Loucy (cell line): Measurements from ENCODE around the gene CCDC88A.

ENCODE experiments used
- H2AFZ ChIP-seq: fragments of 200-600 bp; sonication (generic); 2 replicates; pipeline ENCODE4 v1.6.0; 2016; ENCODE audit warnings: antibody characterized with exemption, mild to moderate bottlenecking, low read length, moderate library complexity
- H3F3A ChIP-seq: fragments of 200-600 bp; 2 replicates; pipeline ENCODE4 v1.6.0; 2016; ENCODE audit warnings: antibody characterized with exemption, low read depth, mild to moderate bottlenecking
- H3K27me3 ChIP-seq: fragments of 200-600 bp; sonication (generic); 2 replicates; pipeline ENCODE4 v1.6.1; 2014; ENCODE audit warnings: low read length, mild to moderate bottlenecking; ENCODE audit not compliant: insufficient read depth, poor library complexity, severe bottlenecking
- H3K36me3 ChIP-seq: fragments of 200-600 bp; sonication (generic); 2 replicates; pipeline ENCODE4 v1.6.1; 2016; ENCODE audit warnings: low read length; ENCODE audit not compliant: insufficient read depth
- H3K4me1 ChIP-seq: fragments of 200-600 bp; sonication (generic); 2 replicates; pipeline ENCODE4 v1.5.1; 2014; ENCODE audit warnings: low read length, mild to moderate bottlenecking; ENCODE audit not compliant: insufficient read depth, poor library complexity, severe bottlenecking
- H3K4me2 ChIP-seq: fragments of 200-600 bp; sonication (generic); 2 replicates; pipeline ENCODE4 v1.6.0; 2014; ENCODE audit warnings: antibody characterized with exemption, low read length, low read depth, mild to moderate bottlenecking; ENCODE audit not compliant: poor library complexity, severe bottlenecking
- H3K4me3 ChIP-seq: fragments of 200-600 bp; sonication (generic); 2 replicates; pipeline ENCODE4 v1.5.1; 2014; ENCODE audit warnings: low read length, mild to moderate bottlenecking, mixed read lengths; ENCODE audit not compliant: poor library complexity, severe bottlenecking
- H3K79me2 ChIP-seq: fragments of 200-600 bp; sonication (generic); 2 replicates; pipeline ENCODE4 v1.6.1; 2014; ENCODE audit warnings: low read length; ENCODE audit not compliant: insufficient read depth
- H3K9ac ChIP-seq: fragments of 200-600 bp; sonication (generic); 2 replicates; pipeline ENCODE4 v1.6.0; 2014; ENCODE audit warnings: mild to moderate bottlenecking, low read depth, low read length, moderate library complexity; ENCODE audit not compliant: poor library complexity, severe bottlenecking
- H3K9me2 ChIP-seq: fragments of 200-600 bp; sonication (generic); replicated peaks from 2 replicates; pipeline ENCODE4 v1.6.1; 2016; ENCODE audit warnings: low read depth, low read length, mixed read lengths
- H3K9me3 ChIP-seq: fragments of 200-600 bp; sonication (generic); 2 replicates; pipeline ENCODE4 v1.6.1; 2014; ENCODE audit warnings: mild to moderate bottlenecking, antibody characterized with exemption, low read length, low read depth; ENCODE audit not compliant: insufficient read depth
- H4K20me1 ChIP-seq: fragments of 200-600 bp; sonication (generic); 2 replicates; pipeline ENCODE4 v1.6.0; 2014; ENCODE audit warnings: antibody characterized with exemption, low read length, mild to moderate bottlenecking; ENCODE audit not compliant: insufficient read depth, poor library complexity, severe bottlenecking
- EZH2phosphoT487 ChIP-seq: fragments of 200-600 bp; IDR thresholded peaks from 2 replicates; pipeline ENCODE4 v1.6.1; 2018; ENCODE audit warnings: antibody characterized with exemption, mild to moderate bottlenecking, moderate library complexity, borderline replicate concordance
- TF ChIP-seq, protein P1 (sequence below): fragments of 200-600 bp; sonication (generic); conservative IDR thresholded peaks from 2 replicates; pipeline ENCODE4 v1.5.1; 2014; ENCODE audit warnings: mild to moderate bottlenecking, antibody characterized with exemption, low read length

CCDC88A gene

DNA sequence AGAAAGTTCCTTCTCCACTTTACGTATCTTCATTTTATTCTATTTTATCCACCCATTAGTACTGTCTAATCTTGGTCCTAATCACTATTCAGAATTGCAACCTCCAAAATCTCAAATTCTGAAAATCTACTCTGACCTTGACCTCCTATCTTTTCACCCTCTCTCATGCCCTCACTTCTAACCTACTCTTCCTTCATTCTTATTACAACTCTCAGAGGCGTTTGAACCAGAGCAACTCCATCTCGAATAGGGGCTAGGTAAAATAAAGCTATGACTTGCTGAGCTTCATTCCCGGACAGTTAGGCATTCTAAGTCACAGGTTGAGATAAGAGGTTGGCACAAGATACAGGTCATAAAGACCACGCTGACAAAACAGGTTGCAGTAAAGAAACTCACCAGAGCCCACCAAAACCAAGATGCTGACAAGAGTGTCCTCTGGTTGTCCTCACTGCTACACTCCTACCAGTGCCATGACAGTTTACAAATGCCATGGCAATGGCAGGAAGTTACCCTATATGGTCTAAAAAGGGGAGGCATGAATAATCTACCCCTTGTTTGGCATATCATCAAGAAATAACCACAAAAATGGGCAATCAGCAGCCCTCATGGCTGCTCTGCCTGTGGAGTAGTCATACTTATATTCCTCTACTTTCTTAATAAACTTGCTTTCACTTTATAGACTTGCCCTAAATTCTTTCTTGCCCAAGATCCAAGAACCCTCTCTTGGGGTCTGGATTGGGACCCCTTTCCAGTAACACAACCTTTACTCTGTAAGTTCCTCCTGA, 11.4 kb downstream of the CCDC88A start:
- H4K20me1 ChIP-seq: peaks cover 46% of the 10 kb centered on the region
- H3K79me2 ChIP-seq: peaks cover 96% of the 10 kb centered on the region
- peak overlapping the region; percentile 80 for H3K4me2 ChIP-seq
- H3K4me1 ChIP-seq: peaks cover 35% of the 10 kb centered on the region
- H3K27me3 ChIP-seq: no peaks in the 10 kb centered on the region
- no peaks in the 10 kb centered on the region for H3K9me3 ChIP-seq
- H3F3A ChIP-seq: 0 out of 2 replicates have a peak, but pooled peaks cover 7% of the 10 kb centered on the region
- H3K4me3 ChIP-seq: peak overlapping the region; percentile 70
- peak overlapping the region; percentile 53 for H3K9ac ChIP-seq
- TF ChIP-seq, protein P1, sequence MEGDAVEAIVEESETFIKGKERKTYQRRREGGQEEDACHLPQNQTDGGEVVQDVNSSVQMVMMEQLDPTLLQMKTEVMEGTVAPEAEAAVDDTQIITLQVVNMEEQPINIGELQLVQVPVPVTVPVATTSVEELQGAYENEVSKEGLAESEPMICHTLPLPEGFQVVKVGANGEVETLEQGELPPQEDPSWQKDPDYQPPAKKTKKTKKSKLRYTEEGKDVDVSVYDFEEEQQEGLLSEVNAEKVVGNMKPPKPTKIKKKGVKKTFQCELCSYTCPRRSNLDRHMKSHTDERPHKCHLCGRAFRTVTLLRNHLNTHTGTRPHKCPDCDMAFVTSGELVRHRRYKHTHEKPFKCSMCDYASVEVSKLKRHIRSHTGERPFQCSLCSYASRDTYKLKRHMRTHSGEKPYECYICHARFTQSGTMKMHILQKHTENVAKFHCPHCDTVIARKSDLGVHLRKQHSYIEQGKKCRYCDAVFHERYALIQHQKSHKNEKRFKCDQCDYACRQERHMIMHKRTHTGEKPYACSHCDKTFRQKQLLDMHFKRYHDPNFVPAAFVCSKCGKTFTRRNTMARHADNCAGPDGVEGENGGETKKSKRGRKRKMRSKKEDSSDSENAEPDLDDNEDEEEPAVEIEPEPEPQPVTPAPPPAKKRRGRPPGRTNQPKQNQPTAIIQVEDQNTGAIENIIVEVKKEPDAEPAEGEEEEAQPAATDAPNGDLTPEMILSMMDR: no peak
- peaks cover 30% of the 10 kb centered on the region for H3K36me3 ChIP-seq
- no peaks in the 10 kb centered on the region for H3K9me2 ChIP-seq
- H2AFZ ChIP-seq: no peak overlapping the region

- TF ChIP-seq, protein P1: no peak
- TF ChIP-seq EZH2phosphoT487: no peak
- peaks cover 40% of the 10 kb centered on the region for H4K20me1 ChIP-seq
- H3K9me3 ChIP-seq: no peaks in the 10 kb centered on the region
- peaks cover 91% of the 10 kb centered on the region for H3K79me2 ChIP-seq
- H3K4me2 ChIP-seq: no peak overlapping the region
- no peaks in the 10 kb centered on the region for H3K9me2 ChIP-seq
- H2AFZ ChIP-seq: no peak overlapping the region
- no peaks in the 10 kb centered on the region for H3K27me3 ChIP-seq
- H3K9ac ChIP-seq: no peak overlapping the region
- peaks cover 20% of the 10 kb centered on the region for H3K4me1 ChIP-seq
- H3K36me3 ChIP-seq: peaks cover 35% of the 10 kb centered on the region
- 0 out of 2 replicates have a peak, but pooled peaks cover 7% of the 10 kb centered on the region for H3F3A ChIP-seq
- H3K4me3 ChIP-seq: no peak overlapping the region
Measured at GRCh38 chr2:55405116-55405515, 14.5 kb downstream of the CCDC88A start.

GRCh38 chr2:55403256-55403998, 16.2 kb downstream of the CCDC88A start:
- H2AFZ ChIP-seq: no peak overlapping the region
- no peaks in the 10 kb centered on the region for H3K27me3 ChIP-seq
- H3K4me3 ChIP-seq: no peak overlapping the region
- peaks cover 91% of the 10 kb centered on the region for H3K79me2 ChIP-seq
- TF ChIP-seq, protein P1: no peak
- TF ChIP-seq EZH2phosphoT487: no peak
- peaks cover 35% of the 10 kb centered on the region for H3K36me3 ChIP-seq
- H3F3A ChIP-seq: no peaks in the 10 kb centered on the region
- no peaks in the 10 kb centered on the region for H3K9me2 ChIP-seq
- peaks cover 6% of the 10 kb centered on the region for H3K4me1 ChIP-seq
- H3K9ac ChIP-seq: no peak overlapping the region
- peaks cover 51% of the 10 kb centered on the region for H4K20me1 ChIP-seq
- no peaks in the 10 kb centered on the region for H3K9me3 ChIP-seq
- no peak overlapping the region for H3K4me2 ChIP-seq
